ENCODE results near the gene HIPK1. TPM values are rescaled to one million over a fixed set of nuclear protein-coding genes. Genes with fewer than 3 reads are reported as not detected.

Gene HIPK1
- total and polyA plus RNA-seq, 2 of the 13 experiments (the other 11 are each of a cell fraction or from before 2014, with no cell fraction given), result 20.8 to 33.4 TPM

DNA sequence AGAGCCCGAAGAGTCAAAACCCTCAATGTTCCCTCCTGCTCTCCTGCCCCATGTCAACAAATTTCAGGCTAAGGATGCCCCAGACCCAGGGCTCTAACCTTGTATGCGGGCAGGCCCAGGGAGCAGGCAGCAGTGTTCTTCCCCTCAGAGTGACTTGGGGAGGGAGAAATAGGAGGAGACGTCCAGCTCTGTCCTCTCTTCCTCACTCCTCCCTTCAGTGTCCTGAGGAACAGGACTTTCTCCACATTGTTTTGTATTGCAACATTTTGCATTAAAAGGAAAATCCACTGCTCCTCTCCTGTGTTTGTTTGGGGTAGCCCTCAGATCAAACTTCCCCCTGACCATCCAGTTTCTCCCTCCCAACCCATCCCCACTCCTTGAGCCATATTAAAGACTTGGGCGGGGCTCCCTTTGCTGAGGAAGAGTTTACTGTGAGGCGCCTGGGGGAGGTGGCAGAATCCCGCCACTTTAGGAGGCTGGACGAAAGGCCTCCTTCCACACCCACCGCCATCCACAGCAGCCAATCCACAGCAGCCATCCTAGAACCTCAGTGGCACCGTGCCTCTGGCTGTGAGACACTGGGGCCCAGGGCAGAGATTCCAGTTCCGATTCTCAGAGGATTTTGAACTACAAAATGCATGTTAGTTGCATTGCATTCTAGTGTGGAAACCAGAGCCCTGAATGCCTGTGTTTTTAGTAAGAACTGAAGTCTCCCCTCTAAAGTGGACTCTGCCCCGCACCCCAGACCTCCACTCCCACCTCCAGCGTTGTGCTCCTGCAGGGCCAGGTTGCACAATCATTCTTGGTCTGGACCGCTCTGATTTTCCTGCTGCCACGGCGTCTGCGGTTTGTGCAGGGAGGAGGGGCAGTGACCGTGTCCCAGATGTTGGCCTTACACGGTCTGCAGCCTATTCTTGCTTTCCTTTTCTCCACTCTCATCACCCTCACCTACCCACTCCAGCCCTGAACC, 53.1 kb downstream of the HIPK1 start (continued):
- TF ChIP-seq, protein P1, sequence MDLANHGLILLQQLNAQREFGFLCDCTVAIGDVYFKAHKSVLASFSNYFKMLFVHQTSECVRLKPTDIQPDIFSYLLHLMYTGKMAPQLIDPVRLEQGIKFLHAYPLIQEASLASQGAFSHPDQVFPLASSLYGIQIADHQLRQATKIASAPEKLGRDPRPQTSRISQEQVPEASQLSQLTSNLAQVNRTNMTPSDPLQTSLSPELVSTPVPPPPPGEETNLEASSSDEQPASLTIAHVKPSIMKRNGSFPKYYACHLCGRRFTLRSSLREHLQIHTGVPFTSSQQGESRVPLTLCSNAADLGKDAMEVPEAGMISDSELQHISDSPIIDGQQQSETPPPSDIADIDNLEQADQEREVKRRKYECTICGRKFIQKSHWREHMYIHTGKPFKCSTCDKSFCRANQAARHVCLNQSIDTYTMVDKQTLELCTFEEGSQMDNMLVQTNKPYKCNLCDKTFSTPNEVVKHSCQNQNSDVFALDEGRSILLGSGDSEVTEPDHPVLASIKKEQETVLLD (CRISPR knock-in tag; IDR thresholded peaks at IDR 0.05; ENCODE audit: low read depth), result no peak
- TF ChIP-seq, protein P2, sequence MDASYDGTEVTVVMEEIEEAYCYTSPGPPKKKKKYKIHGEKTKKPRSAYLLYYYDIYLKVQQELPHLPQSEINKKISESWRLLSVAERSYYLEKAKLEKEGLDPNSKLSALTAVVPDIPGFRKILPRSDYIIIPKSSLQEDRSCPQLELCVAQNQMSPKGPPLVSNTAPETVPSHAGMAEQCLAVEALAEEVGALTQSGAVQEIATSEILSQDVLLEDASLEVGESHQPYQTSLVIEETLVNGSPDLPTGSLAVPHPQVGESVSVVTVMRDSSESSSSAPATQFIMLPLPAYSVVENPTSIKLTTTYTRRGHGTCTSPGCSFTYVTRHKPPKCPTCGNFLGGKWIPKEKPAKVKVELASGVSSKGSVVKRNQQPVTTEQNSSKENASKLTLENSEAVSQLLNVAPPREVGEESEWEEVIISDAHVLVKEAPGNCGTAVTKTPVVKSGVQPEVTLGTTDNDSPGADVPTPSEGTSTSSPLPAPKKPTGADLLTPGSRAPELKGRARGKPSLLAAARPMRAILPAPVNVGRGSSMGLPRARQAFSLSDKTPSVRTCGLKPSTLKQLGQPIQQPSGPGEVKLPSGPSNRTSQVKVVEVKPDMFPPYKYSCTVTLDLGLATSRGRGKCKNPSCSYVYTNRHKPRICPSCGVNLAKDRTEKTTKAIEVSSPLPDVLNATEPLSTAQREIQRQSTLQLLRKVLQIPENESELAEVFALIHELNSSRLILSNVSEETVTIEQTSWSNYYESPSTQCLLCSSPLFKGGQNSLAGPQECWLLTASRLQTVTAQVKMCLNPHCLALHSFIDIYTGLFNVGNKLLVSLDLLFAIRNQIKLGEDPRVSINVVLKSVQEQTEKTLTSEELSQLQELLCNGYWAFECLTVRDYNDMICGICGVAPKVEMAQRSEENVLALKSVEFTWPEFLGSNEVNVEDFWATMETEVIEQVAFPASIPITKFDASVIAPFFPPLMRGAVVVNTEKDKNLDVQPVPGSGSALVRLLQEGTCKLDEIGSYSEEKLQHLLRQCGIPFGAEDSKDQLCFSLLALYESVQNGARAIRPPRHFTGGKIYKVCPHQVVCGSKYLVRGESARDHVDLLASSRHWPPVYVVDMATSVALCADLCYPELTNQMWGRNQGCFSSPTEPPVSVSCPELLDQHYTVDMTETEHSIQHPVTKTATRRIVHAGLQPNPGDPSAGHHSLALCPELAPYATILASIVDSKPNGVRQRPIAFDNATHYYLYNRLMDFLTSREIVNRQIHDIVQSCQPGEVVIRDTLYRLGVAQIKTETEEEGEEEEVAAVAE (CRISPR knock-in tag; IDR thresholded peaks at IDR 0.05; ENCODE audit: borderline replicate concordance), result no peak
- TF ChIP-seq HDAC6 (IDR thresholded peaks at IDR 0.05; ENCODE audit: low read depth, low read length) (no peak), RAD21 (CRISPR knock-in tag; IDR thresholded peaks at IDR 0.05) (no peak), ZNF124 (CRISPR knock-in tag; IDR thresholded peaks at IDR 0.05) (no peak), ZEB1 (IDR thresholded peaks at IDR 0.05; ENCODE audit: insufficient replicate concordance, low read depth) (no peak), ZNF224 (CRISPR knock-in tag; IDR thresholded peaks at IDR 0.05) (no peak), BRCA1 (CRISPR knock-in tag; IDR thresholded peaks at IDR 0.05) (no peak), ZNF703 (CRISPR knock-in tag; IDR thresholded peaks at IDR 0.05; ENCODE audit: borderline replicate concordance) (no peak), REXO4 (CRISPR knock-in tag; IDR thresholded peaks at IDR 0.05; ENCODE audit: borderline replicate concordance) (no peak), ZNF550 (CRISPR knock-in tag; IDR thresholded peaks at IDR 0.05; ENCODE audit: borderline replicate concordance) (no peak), NR2F2 (IDR thresholded peaks at IDR 0.05; ENCODE audit: borderline replicate concordance, low read depth) (no peak), POLR2G (IDR thresholded peaks at IDR 0.05; ENCODE audit: low read depth, low read length) (no peak), HHEX (CRISPR knock-in tag; IDR thresholded peaks at IDR 0.05) (no peak)
- TF ChIP-seq, protein P3, sequence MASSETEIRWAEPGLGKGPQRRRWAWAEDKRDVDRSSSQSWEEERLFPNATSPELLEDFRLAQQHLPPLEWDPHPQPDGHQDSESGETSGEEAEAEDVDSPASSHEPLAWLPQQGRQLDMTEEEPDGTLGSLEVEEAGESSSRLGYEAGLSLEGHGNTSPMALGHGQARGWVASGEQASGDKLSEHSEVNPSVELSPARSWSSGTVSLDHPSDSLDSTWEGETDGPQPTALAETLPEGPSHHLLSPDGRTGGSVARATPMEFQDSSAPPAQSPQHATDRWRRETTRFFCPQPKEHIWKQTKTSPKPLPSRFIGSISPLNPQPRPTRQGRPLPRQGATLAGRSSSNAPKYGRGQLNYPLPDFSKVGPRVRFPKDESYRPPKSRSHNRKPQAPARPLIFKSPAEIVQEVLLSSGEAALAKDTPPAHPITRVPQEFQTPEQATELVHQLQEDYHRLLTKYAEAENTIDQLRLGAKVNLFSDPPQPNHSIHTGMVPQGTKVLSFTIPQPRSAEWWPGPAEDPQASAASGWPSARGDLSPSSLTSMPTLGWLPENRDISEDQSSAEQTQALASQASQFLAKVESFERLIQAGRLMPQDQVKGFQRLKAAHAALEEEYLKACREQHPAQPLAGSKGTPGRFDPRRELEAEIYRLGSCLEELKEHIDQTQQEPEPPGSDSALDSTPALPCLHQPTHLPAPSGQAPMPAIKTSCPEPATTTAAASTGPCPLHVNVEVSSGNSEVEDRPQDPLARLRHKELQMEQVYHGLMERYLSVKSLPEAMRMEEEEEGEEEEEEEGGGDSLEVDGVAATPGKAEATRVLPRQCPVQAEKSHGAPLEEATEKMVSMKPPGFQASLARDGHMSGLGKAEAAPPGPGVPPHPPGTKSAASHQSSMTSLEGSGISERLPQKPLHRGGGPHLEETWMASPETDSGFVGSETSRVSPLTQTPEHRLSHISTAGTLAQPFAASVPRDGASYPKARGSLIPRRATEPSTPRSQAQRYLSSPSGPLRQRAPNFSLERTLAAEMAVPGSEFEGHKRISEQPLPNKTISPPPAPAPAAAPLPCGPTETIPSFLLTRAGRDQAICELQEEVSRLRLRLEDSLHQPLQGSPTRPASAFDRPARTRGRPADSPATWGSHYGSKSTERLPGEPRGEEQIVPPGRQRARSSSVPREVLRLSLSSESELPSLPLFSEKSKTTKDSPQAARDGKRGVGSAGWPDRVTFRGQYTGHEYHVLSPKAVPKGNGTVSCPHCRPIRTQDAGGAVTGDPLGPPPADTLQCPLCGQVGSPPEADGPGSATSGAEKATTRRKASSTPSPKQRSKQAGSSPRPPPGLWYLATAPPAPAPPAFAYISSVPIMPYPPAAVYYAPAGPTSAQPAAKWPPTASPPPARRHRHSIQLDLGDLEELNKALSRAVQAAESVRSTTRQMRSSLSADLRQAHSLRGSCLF (CRISPR knock-in tag; IDR thresholded peaks at IDR 0.05; ENCODE audit: borderline replicate concordance), result no peak
- TF ChIP-seq, protein P4, sequence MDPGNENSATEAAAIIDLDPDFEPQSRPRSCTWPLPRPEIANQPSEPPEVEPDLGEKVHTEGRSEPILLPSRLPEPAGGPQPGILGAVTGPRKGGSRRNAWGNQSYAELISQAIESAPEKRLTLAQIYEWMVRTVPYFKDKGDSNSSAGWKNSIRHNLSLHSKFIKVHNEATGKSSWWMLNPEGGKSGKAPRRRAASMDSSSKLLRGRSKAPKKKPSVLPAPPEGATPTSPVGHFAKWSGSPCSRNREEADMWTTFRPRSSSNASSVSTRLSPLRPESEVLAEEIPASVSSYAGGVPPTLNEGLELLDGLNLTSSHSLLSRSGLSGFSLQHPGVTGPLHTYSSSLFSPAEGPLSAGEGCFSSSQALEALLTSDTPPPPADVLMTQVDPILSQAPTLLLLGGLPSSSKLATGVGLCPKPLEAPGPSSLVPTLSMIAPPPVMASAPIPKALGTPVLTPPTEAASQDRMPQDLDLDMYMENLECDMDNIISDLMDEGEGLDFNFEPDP (CRISPR knock-in tag; conservative IDR thresholded peaks at IDR 0.05), result no peak
